HepG2 (cell line): ENCODE data around the gene LDLR. TPM values are rescaled to one million over a fixed set of nuclear protein-coding genes. Genes with fewer than 3 reads are reported as not detected.

Source experiments
- AKAP8 ChIP-seq: sonication (generic); formaldehyde crosslinking; IDR thresholded peaks from 2 replicates; pipeline ENCODE4 v1.5.1; 2020; ENCODE audit warnings: mild to moderate bottlenecking, missing genetic modification reagents
- FOXK2 ChIP-seq: fragments of 450-650 bp; IDR thresholded peaks from 2 replicates; pipeline ENCODE4 v1.6.1; 2016
- HHEX ChIP-seq: IDR thresholded peaks from 2 replicates; pipeline ENCODE4 v1.6.1; 2016; ENCODE audit warnings: control low read depth
- KLF11 ChIP-seq: IDR thresholded peaks from 2 replicates; pipeline ENCODE4 v1.6.1; 2016; ENCODE audit warnings: missing compliant biosample characterization
- KLF15 ChIP-seq: sonication (generic); formaldehyde crosslinking; IDR thresholded peaks from 2 replicates; pipeline ENCODE4 v1.8.1; 2023; ENCODE audit warnings: borderline replicate concordance, mild to moderate bottlenecking, inconsistent platforms, missing genetic modification reagents, mixed read lengths
- SAP130 ChIP-seq: IDR thresholded peaks from 2 replicates; pipeline ENCODE4 v1.6.1; 2016; ENCODE audit warnings: low read depth
- SMC3 ChIP-seq: IDR thresholded peaks from 2 replicates; pipeline ENCODE4 v1.6.1; 2011; ENCODE audit warnings: low read length, improper control_type of control experiment
- ZIK1 ChIP-seq: sonication (generic); formaldehyde crosslinking; IDR thresholded peaks from 2 replicates; pipeline ENCODE4 v1.5.0; 2020; ENCODE audit warnings: mild to moderate bottlenecking, low read depth, missing genetic modification reagents, borderline replicate concordance
- ZNF547 ChIP-seq: sonication (generic); formaldehyde crosslinking; IDR thresholded peaks from 2 replicates; pipeline ENCODE4 v1.5.1; 2020; ENCODE audit warnings: mild to moderate bottlenecking, missing genetic modification reagents
- ZNF660 ChIP-seq: sonication (generic); formaldehyde crosslinking; IDR thresholded peaks from 2 replicates; pipeline ENCODE4 v1.5.1; 2020; ENCODE audit warnings: mild to moderate bottlenecking, low read depth, missing genetic modification reagents, borderline replicate concordance
- ZNF678 ChIP-seq: sonication (generic); formaldehyde crosslinking; IDR thresholded peaks from 2 replicates; pipeline ENCODE4 v1.4.0; 2020; ENCODE audit warnings: mild to moderate bottlenecking, missing genetic modification reagents
- ZNF768 ChIP-seq: sonication (generic); formaldehyde crosslinking; IDR thresholded peaks from 2 replicates; pipeline ENCODE4 v1.4.0; 2020; ENCODE audit warnings: missing genetic modification reagents
- ZNF773 ChIP-seq: sonication (generic); formaldehyde crosslinking; IDR thresholded peaks from 2 replicates; pipeline ENCODE4 v1.4.0; 2020; ENCODE audit warnings: missing genetic modification reagents, borderline replicate concordance
- polyA plus RNA-seq, 8 experiments: library from polyadenylated mRNA; depleted of rRNA in 3 of 8; stranded (reverse) in 7 of 8; unstranded in 1 of 8; fragments of >200 nt; fragmentation: Illumina TruSeq in 4 of 8; extraction: Trizol in 4 of 8; gene quantifications; 2 replicates each; pipeline versions ENCODE4 v1.2.1 to v1.2.3, GENCODE V29; 2011 to 2016; ENCODE audit warnings: low read depth in 4 of 8, missing spikeins in 1 of 8, mixed read lengths in 1 of 8; ENCODE audit not compliant: insufficient read depth in 1 of 8
- total RNA-seq, 5 experiments: library from RNA; depleted of rRNA; stranded (reverse); fragments of >200 nt; fragmentation: Illumina TruSeq; extraction: Trizol; gene quantifications; 2 replicates each; pipeline ENCODE4 v1.2.3, GENCODE V29; 2016; ENCODE audit warnings: low read depth in 1 of 5
- TF ChIP-seq, protein P1 (sequence below): sonication (generic); formaldehyde crosslinking; IDR thresholded peaks from 2 replicates; pipeline ENCODE4 v1.5.0; 2020; ENCODE audit warnings: mild to moderate bottlenecking, missing genetic modification reagents
- TF ChIP-seq, protein P2 (sequence below): sonication (generic); formaldehyde crosslinking; conservative IDR thresholded peaks from 2 replicates; pipeline ENCODE4 v1.4.0; 2020; ENCODE audit warnings: missing genetic modification reagents
- TF ChIP-seq, protein P3 (sequence below): sonication (generic); formaldehyde crosslinking; IDR thresholded peaks from 2 replicates; pipeline ENCODE4 v1.5.1; 2020; ENCODE audit warnings: missing genetic modification reagents, mild to moderate bottlenecking, borderline replicate concordance
- TF ChIP-seq, protein P4 (sequence below): IDR thresholded peaks from 2 replicates; pipeline ENCODE4 v1.6.1; 2016; ENCODE audit warnings: control low read depth
- TF ChIP-seq, protein P5 (sequence below): IDR thresholded peaks from 2 replicates; pipeline ENCODE4 v1.6.1; 2016; ENCODE audit warnings: mild to moderate bottlenecking, missing biosample characterization, missing genetic modification reagents
- TF ChIP-seq, protein P6 (sequence below): sonication (generic); formaldehyde crosslinking; IDR thresholded peaks from 2 replicates; pipeline ENCODE4 v1.4.0; 2020; ENCODE audit warnings: mild to moderate bottlenecking, missing genetic modification reagents

LDLR gene
- total and polyA plus RNA-seq, 2 of the 13 experiments (the other 11 are each of a cell fraction or from before 2014, with no cell fraction given) = 51.6 to 92.5 TPM

DNA sequence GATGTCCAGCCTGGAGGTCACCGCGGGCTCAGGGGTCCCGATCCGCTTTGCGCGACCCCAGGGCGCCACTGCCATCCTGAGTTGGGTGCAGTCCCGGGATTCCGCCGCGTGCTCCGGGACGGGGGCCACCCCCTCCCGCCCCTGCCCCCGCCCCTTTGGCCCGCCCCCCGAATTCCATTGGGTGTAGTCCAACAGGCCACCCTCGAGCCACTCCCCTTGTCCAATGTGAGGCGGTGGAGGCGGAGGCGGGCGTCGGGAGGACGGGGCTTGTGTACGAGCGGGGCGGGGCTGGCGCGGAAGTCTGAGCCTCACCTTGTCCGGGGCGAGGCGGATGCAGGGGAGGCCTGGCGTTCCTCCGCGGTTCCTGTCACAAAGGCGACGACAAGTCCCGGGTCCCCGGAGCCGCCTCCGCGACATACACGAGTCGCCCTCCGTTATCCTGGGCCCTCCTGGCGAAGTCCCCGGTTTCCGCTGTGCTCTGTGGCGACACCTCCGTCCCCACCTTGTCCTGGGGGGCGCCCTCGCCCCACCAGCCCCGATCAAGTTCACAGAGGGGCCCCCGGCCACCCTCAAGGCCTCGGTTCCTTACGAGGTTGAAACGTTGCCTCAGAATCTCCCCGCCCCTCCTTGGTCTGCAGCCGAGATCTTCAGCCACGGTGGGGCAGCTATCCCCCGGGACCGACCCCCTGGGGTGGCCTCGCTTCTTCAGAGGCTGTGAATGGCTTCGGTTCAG lies 1.2 kb downstream of the LDLR start (continued):
- TF ChIP-seq, protein P1, sequence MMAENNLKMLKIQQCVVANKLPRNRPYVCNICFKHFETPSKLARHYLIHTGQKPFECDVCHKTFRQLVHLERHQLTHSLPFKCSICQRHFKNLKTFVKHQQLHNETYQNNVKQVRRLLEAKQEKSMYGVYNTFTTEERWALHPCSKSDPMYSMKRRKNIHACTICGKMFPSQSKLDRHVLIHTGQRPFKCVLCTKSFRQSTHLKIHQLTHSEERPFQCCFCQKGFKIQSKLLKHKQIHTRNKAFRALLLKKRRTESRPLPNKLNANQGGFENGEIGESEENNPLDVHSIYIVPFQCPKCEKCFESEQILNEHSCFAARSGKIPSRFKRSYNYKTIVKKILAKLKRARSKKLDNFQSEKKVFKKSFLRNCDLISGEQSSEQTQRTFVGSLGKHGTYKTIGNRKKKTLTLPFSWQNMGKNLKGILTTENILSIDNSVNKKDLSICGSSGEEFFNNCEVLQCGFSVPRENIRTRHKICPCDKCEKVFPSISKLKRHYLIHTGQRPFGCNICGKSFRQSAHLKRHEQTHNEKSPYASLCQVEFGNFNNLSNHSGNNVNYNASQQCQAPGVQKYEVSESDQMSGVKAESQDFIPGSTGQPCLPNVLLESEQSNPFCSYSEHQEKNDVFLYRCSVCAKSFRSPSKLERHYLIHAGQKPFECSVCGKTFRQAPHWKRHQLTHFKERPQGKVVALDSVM (CRISPR knock-in tag) = no peak
- peak; percentile 91 for TF ChIP-seq SAP130 (CRISPR knock-in tag)
- TF ChIP-seq, protein P2, sequence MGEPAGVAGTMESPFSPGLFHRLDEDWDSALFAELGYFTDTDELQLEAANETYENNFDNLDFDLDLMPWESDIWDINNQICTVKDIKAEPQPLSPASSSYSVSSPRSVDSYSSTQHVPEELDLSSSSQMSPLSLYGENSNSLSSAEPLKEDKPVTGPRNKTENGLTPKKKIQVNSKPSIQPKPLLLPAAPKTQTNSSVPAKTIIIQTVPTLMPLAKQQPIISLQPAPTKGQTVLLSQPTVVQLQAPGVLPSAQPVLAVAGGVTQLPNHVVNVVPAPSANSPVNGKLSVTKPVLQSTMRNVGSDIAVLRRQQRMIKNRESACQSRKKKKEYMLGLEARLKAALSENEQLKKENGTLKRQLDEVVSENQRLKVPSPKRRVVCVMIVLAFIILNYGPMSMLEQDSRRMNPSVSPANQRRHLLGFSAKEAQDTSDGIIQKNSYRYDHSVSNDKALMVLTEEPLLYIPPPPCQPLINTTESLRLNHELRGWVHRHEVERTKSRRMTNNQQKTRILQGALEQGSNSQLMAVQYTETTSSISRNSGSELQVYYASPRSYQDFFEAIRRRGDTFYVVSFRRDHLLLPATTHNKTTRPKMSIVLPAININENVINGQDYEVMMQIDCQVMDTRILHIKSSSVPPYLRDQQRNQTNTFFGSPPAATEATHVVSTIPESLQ (CRISPR knock-in tag) = no peak
- TF ChIP-seq, protein P3, sequence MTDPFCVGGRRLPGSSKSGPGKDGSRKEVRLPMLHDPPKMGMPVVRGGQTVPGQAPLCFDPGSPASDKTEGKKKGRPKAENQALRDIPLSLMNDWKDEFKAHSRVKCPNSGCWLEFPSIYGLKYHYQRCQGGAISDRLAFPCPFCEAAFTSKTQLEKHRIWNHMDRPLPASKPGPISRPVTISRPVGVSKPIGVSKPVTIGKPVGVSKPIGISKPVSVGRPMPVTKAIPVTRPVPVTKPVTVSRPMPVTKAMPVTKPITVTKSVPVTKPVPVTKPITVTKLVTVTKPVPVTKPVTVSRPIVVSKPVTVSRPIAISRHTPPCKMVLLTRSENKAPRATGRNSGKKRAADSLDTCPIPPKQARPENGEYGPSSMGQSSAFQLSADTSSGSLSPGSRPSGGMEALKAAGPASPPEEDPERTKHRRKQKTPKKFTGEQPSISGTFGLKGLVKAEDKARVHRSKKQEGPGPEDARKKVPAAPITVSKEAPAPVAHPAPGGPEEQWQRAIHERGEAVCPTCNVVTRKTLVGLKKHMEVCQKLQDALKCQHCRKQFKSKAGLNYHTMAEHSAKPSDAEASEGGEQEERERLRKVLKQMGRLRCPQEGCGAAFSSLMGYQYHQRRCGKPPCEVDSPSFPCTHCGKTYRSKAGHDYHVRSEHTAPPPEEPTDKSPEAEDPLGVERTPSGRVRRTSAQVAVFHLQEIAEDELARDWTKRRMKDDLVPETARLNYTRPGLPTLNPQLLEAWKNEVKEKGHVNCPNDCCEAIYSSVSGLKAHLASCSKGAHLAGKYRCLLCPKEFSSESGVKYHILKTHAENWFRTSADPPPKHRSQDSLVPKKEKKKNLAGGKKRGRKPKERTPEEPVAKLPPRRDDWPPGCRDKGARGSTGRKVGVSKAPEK (CRISPR knock-in tag) = no peak
- TF ChIP-seq, protein P4, sequence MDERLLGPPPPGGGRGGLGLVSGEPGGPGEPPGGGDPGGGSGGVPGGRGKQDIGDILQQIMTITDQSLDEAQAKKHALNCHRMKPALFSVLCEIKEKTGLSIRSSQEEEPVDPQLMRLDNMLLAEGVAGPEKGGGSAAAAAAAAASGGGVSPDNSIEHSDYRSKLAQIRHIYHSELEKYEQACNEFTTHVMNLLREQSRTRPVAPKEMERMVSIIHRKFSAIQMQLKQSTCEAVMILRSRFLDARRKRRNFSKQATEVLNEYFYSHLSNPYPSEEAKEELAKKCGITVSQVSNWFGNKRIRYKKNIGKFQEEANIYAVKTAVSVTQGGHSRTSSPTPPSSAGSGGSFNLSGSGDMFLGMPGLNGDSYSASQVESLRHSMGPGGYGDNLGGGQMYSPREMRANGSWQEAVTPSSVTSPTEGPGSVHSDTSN (CRISPR knock-in tag) = no peak
- TF ChIP-seq, protein P5, sequence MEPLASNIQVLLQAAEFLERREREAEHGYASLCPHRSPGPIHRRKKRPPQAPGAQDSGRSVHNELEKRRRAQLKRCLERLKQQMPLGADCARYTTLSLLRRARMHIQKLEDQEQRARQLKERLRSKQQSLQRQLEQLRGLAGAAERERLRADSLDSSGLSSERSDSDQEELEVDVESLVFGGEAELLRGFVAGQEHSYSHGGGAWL (CRISPR knock-in tag) = peak; percentile 75
- peak; percentile 55; the same call in 1 of the 2 replicates for TF ChIP-seq FOXK2
- TF ChIP-seq ZNF768 = peak; percentile 16; the same call in 1 of the 2 replicates
- peak; percentile 85; the same call in 1 of the 2 replicates for TF ChIP-seq AKAP8
- no peak for TF ChIP-seq ZNF773 (CRISPR knock-in tag)
- no peak for TF ChIP-seq SMC3
- TF ChIP-seq ZNF678 (CRISPR knock-in tag) = no peak
- peak; percentile 72; the same call in 1 of the 2 replicates for TF ChIP-seq ZNF547 (CRISPR knock-in tag)
- TF ChIP-seq, protein P6, sequence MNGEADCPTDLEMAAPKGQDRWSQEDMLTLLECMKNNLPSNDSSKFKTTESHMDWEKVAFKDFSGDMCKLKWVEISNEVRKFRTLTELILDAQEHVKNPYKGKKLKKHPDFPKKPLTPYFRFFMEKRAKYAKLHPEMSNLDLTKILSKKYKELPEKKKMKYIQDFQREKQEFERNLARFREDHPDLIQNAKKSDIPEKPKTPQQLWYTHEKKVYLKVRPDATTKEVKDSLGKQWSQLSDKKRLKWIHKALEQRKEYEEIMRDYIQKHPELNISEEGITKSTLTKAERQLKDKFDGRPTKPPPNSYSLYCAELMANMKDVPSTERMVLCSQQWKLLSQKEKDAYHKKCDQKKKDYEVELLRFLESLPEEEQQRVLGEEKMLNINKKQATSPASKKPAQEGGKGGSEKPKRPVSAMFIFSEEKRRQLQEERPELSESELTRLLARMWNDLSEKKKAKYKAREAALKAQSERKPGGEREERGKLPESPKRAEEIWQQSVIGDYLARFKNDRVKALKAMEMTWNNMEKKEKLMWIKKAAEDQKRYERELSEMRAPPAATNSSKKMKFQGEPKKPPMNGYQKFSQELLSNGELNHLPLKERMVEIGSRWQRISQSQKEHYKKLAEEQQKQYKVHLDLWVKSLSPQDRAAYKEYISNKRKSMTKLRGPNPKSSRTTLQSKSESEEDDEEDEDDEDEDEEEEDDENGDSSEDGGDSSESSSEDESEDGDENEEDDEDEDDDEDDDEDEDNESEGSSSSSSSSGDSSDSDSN = 0 out of 2 replicates have a peak, but pooled peaks have one; percentile 15
- no peak for TF ChIP-seq ZIK1 (CRISPR knock-in tag)
- TF ChIP-seq KLF11 (CRISPR knock-in tag) = no peak
- TF ChIP-seq HHEX (CRISPR knock-in tag) = no peak
- peak; percentile 41; the same call in 1 of the 2 replicates for TF ChIP-seq ZNF660 (CRISPR knock-in tag)
- no peak; the same call in 1 of the 2 replicates for TF ChIP-seq KLF15
